Measurements from ENCODE around the gene OTUB2.

DNA sequence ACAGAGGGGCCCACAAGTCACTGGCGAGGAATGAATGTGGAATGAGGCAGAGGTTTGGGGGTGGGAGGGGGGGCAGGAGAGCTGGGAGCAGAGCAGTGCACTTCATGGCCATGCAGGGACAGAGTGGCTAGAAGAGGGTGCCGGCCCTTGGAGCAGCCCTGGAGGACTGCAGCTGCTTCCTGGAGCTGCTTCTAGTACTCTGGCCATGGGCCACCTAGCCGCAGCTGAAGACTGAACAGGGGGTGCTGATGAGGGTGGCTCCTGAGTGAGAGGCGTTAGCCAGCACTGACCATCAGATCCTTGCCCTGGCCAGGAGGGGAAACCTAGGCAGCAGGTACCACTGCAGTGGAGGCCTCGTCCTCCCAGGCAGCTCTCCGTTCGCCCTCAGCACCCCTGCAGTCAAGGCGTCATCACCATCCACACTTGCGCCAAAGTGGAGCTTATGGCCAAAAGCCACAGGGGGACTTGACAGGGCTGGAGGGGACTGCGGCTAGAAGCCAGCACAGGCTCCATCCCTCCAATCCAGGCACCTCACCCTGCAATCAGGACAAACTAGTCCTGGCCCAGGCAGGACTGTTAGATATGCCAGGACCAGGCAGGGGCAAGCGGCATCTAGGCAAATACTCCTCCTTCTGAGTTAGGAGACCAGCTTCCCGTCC, 16.4 kb downstream of the OTUB2 start:
- TF ChIP-seq CTCF (IDR thresholded peaks at IDR 0.05; ENCODE audit: extremely low read depth in 1 of 2, insufficient read depth in 1 of 2, low read depth in 1 of 2, low read length in 2 of 2) = no peak
- no peak for TF ChIP-seq POLR2A (IDR thresholded peaks at IDR 0.05; ENCODE audit: low read depth, low read length)
- TF ChIP-seq EZH2 (IDR thresholded peaks at IDR 0.05; ENCODE audit: borderline replicate concordance, low read depth, low read length, severe bottlenecking) = no peak
- TF ChIP-seq FOS (IDR thresholded peaks at IDR 0.05; ENCODE audit: borderline replicate concordance, insufficient read depth, low read length) = no peak
- TF ChIP-seq JUN (IDR thresholded peaks at IDR 0.05; ENCODE audit: borderline replicate concordance, insufficient read depth, insufficient read length, low read depth) = no peak
- TF ChIP-seq GATA2 (IDR thresholded peaks at IDR 0.05; ENCODE audit: insufficient read depth, insufficient read length, low read depth, low read length) = no peak
- TF ChIP-seq POLR2AphosphoS5 (IDR thresholded peaks at IDR 0.05; ENCODE audit: insufficient read depth, low read depth, low read length) = no peak
- TF ChIP-seq MAX (IDR thresholded peaks at IDR 0.05; ENCODE audit: insufficient read depth, insufficient read length) = no peak
